ENCODE results near the gene MAP3K1.

DNA sequence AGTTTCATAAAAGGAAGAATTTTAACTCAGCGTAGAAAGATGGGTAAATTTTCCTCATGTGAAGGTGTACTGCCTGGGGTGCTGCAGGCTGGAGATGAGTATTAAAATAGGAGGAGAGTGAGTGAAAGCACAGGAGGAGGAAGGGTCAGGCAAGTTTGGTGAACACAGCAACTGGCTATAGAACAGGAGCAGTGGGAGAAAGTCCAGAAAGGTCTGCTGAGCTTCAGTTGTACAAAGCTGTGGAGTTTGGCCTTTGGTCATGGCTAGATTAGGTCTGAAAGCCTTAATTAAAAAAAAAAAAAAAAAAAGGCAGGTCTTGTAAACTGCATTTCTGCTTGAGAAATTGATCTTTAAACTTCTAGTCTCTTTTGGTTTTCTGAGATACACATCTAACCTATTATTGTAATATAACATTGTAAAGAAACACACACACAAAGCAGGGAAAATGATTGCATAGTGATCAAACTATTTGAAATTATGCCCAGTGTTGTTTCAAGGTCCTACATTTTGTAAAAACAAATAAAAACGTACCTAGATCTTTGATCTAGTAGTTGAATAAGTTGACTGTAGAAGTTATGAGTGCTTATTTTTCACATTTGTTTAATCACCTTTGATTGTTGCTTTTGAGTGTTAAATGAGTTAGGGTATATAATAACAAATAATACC, 43.6 kb downstream of the MAP3K1 start:
- TF ChIP-seq GATA2 (IDR thresholded peaks at IDR 0.05; ENCODE audit: low read depth, low read length) (no peak), GATA3 (IDR thresholded peaks at IDR 0.05; ENCODE audit: low read depth, low read length) (no peak)

Measured in SH-SY5Y (cell line).